Liver (tissue), 9 donors: ENCODE data around the gene DAPK1. TPM values are rescaled to one million over a fixed set of nuclear protein-coding genes. Genes with fewer than 3 reads are reported as not detected.
A peak's percentile ranks its signal among the peaks of the same experiment; 100 is the strongest.

Experiments used
- DNase-seq: peaks from one replicate; pipeline ENCODE4 v3.0.0-alpha.2; 2017; ENCODE audit warnings: low spot score
- H3K27ac ChIP-seq, 2 donors: one replicate each; pipeline ENCODE4 v1.7.0; 2013; ENCODE audit warnings: inconsistent platforms in 2 of 2, low read length in 2 of 2, control low read depth in 1 of 2, low read depth in 1 of 2, mild to moderate bottlenecking in 1 of 2
- H3K27me3 ChIP-seq, 4 donors: one replicate each; pipeline versions ENCODE4 v1.6.1 to v1.7.0; 2013; ENCODE audit warnings: low read length in 3 of 4, inconsistent platforms in 1 of 4, mild to moderate bottlenecking in 1 of 4, moderate library complexity in 1 of 4; ENCODE audit not compliant: control insufficient read depth in 4 of 4, insufficient read depth in 4 of 4
- H3K36me3 ChIP-seq, 4 donors: one replicate each; pipeline versions ENCODE4 v1.6.1 to v1.7.0; 2013; ENCODE audit warnings: low read length in 3 of 4, mild to moderate bottlenecking in 3 of 4, low read depth in 1 of 4, moderate library complexity in 1 of 4; ENCODE audit not compliant: control insufficient read depth in 4 of 4, insufficient read depth in 3 of 4
- H3K4me1 ChIP-seq, 4 donors: one replicate each; pipeline versions ENCODE4 v1.6.1 to v1.7.0; 2013; ENCODE audit warnings: low read length in 3 of 4, mild to moderate bottlenecking in 3 of 4, moderate library complexity in 1 of 4; ENCODE audit not compliant: control insufficient read depth in 4 of 4, insufficient read depth in 4 of 4
- H3K4me3 ChIP-seq, 3 donors: one replicate each; pipeline versions ENCODE4 v1.6.1 to v1.7.0; 2013; ENCODE audit warnings: low read length in 3 of 3, control low read depth in 1 of 3, low read depth in 1 of 3, mild to moderate bottlenecking in 1 of 3
- H3K9ac ChIP-seq, 2 donors: one replicate each; pipeline ENCODE4 v1.7.0; 2013; ENCODE audit warnings: low read length in 2 of 2, mild to moderate bottlenecking in 2 of 2, moderate library complexity in 2 of 2, control low read depth in 1 of 2, low read depth in 1 of 2
- H3K9me3 ChIP-seq, 4 donors: one replicate each; pipeline versions ENCODE4 v1.6.1 to v1.7.0; 2013; ENCODE audit warnings: low read length in 3 of 4; ENCODE audit not compliant: control insufficient read depth in 4 of 4
- EGR1 ChIP-seq, 2 donors: IDR thresholded peaks; 2 replicates each; pipeline ENCODE4 v1.6.1; 2016 to 2018; ENCODE audit warnings: antibody characterized with exemption in 2 of 2, low read depth in 2 of 2
- FOXA1 ChIP-seq: IDR thresholded peaks from 2 replicates; pipeline ENCODE4 v1.6.1; 2016; ENCODE audit warnings: antibody characterized with exemption
- FOXA2 ChIP-seq: IDR thresholded peaks from 2 replicates; pipeline ENCODE4 v1.6.1; 2016; ENCODE audit warnings: antibody characterized with exemption
- GABPA ChIP-seq, 2 donors: IDR thresholded peaks in 1 of 2; conservative IDR thresholded peaks in 1 of 2; 2 replicates each; pipeline ENCODE4 v1.6.1; 2016; ENCODE audit warnings: antibody characterized with exemption in 2 of 2, mild to moderate bottlenecking in 1 of 2, moderate library complexity in 1 of 2
- HNF4A ChIP-seq, 2 donors: conservative IDR thresholded peaks; 2 replicates each; pipeline ENCODE4 v1.6.1; 2016; ENCODE audit warnings: antibody characterized with exemption in 2 of 2, mild to moderate bottlenecking in 2 of 2
- HNF4G ChIP-seq: IDR thresholded peaks from 2 replicates; pipeline ENCODE4 v1.6.1; 2016; ENCODE audit warnings: antibody characterized with exemption
- JUND ChIP-seq, 2 donors: IDR thresholded peaks; 2 replicates each; pipeline ENCODE4 v1.6.1; 2016; ENCODE audit warnings: antibody characterized with exemption in 2 of 2
- NR2F2 ChIP-seq: IDR thresholded peaks from 2 replicates; pipeline ENCODE4 v1.6.1; 2016; ENCODE audit warnings: antibody characterized with exemption
- RAD21 ChIP-seq, 2 donors: IDR thresholded peaks; 2 replicates each; pipeline ENCODE4 v1.6.1; 2016; ENCODE audit warnings: antibody characterized with exemption in 2 of 2, mild to moderate bottlenecking in 2 of 2
- RXRA ChIP-seq, 2 donors: IDR thresholded peaks; 2 replicates each; pipeline ENCODE4 v1.6.1; 2017 to 2018; ENCODE audit warnings: antibody characterized with exemption in 2 of 2, mild to moderate bottlenecking in 1 of 2
- SP1 ChIP-seq: IDR thresholded peaks from 2 replicates; pipeline ENCODE4 v1.6.1; 2018; ENCODE audit warnings: antibody characterized with exemption, mild to moderate bottlenecking
- TAF1 ChIP-seq: conservative IDR thresholded peaks from 2 replicates; pipeline ENCODE4 v1.6.1; 2016; ENCODE audit warnings: antibody characterized with exemption, mild to moderate bottlenecking
- YY1 ChIP-seq: IDR thresholded peaks from 2 replicates; pipeline ENCODE4 v1.6.1; 2016; ENCODE audit warnings: antibody characterized with exemption, mild to moderate bottlenecking
- WGBS: extraction: QIAGEN DNeasy Blood & Tissue Kit; methylation state at CpG from one replicate; pipeline ENCODE4 v1.1.7; 2013; 5-methylcytosine and 5-hydroxymethylcytosine counted together
- polyA plus RNA-seq, 2 donors: library from polyadenylated mRNA; stranded (reverse) in 1 of 2; unstranded in 1 of 2; fragments of 200-250 nt in 1 of 2; fragments of >200 nt in 1 of 2; fragmentation: Nextera tagmentation in 1 of 2; extraction: Ambion mirVana in 1 of 2; gene quantifications; one replicate each; pipeline versions ENCODE4 v1.2.1 to v1.2.3, GENCODE V29; 2013 to 2015
- total RNA-seq, 2 donors: library from RNA; depleted of rRNA; stranded (reverse); fragments of >200 nt; gene quantifications; one replicate each; pipeline ENCODE4 v1.2.3, GENCODE V29; 2014
- TF ChIP-seq, protein P1 (sequence below): IDR thresholded peaks from 2 replicates; pipeline ENCODE4 v1.6.1; 2016; ENCODE audit warnings: antibody characterized with exemption
- TF ChIP-seq, protein P2 (sequence below): IDR thresholded peaks from 2 replicates; pipeline ENCODE4 v1.6.1; 2016; ENCODE audit warnings: antibody characterized with exemption, mild to moderate bottlenecking
- TF ChIP-seq, protein P3 (sequence below): fragments of 150-350 bp; IDR thresholded peaks from 2 replicates; pipeline ENCODE4 v1.5.1; 2017; ENCODE audit warnings: improper control_type of control experiment, low read depth, low read length; ENCODE audit not compliant: missing input control
- TF ChIP-seq, protein P4 (sequence below): IDR thresholded peaks from 2 replicates; pipeline ENCODE4 v1.6.1; 2016; ENCODE audit warnings: antibody characterized with exemption
- TF ChIP-seq, protein P5 (sequence below): IDR thresholded peaks from 2 replicates; pipeline ENCODE4 v1.6.1; 2016; ENCODE audit warnings: antibody characterized with exemption
- donor health status: healthy.
- donor health status: healthy.
- donor health status: healthy.
- donor health status: healthy.
- donor health status: healthy.

The DAPK1 gene
- total and polyA plus RNA-seq, 4 donors, result 14.0 to 40.8 (median 21.8) TPM

DNA sequence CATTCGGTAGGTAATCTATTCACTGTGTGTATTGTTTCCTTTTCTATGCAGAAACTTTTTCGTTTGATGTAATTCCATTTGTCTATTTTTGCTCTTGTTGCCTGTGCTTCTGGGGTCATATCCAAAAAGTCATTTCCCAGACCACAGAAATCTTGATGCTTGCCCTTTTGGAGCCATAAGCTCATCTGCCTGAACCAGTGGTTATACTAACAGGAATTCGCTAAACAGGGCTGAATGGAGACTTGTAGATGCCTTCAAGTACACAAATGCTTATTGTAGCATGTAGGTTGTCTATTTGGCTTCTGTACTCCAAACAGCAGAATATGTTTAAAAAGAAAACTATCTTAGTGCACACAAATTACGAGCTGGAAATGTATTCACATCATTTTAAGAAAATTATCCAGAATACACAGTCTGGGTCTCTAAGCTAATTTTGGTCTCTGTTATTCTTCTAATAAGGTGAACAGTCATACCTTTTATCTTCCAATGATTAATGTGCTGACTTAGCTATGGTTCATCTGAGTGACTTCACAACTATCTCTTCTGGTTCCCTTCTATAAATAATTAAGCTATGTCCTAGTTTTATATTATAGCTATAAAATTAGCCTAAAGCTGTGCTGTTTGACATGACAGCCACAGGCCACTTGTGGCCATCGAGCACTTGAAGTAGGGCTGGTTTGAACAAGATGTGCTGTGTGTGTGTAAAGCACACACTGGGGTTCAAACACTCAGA lies 87.6 kb downstream of the DAPK1 start:
- TF ChIP-seq, protein P1, sequence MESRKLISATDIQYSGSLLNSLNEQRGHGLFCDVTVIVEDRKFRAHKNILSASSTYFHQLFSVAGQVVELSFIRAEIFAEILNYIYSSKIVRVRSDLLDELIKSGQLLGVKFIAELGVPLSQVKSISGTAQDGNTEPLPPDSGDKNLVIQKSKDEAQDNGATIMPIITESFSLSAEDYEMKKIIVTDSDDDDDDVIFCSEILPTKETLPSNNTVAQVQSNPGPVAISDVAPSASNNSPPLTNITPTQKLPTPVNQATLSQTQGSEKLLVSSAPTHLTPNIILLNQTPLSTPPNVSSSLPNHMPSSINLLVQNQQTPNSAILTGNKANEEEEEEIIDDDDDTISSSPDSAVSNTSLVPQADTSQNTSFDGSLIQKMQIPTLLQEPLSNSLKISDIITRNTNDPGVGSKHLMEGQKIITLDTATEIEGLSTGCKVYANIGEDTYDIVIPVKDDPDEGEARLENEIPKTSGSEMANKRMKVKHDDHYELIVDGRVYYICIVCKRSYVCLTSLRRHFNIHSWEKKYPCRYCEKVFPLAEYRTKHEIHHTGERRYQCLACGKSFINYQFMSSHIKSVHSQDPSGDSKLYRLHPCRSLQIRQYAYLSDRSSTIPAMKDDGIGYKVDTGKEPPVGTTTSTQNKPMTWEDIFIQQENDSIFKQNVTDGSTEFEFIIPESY, result no peak
- peak; percentile 10 for TF ChIP-seq NR2F2
- DNase-seq, result no peak
- H3K36me3 ChIP-seq, result no peaks in the 10 kb centered on the region
- H3K9me3 ChIP-seq, result no peaks in the 10 kb centered on the region
- peaks cover 13 to 55% (median 37%) of the 10 kb centered on the region in 4 donors for H3K4me1 ChIP-seq
- no peak overlapping the region for H3K9ac ChIP-seq
- peak overlapping the region; percentile 9 to 27 for H3K27ac ChIP-seq
- no peak overlapping the region for H3K4me3 ChIP-seq
- WGBS, result 71% methylated on average over 5 of the region's 5 CpGs
- no peaks in the 10 kb centered on the region for H3K27me3 ChIP-seq

DNA sequence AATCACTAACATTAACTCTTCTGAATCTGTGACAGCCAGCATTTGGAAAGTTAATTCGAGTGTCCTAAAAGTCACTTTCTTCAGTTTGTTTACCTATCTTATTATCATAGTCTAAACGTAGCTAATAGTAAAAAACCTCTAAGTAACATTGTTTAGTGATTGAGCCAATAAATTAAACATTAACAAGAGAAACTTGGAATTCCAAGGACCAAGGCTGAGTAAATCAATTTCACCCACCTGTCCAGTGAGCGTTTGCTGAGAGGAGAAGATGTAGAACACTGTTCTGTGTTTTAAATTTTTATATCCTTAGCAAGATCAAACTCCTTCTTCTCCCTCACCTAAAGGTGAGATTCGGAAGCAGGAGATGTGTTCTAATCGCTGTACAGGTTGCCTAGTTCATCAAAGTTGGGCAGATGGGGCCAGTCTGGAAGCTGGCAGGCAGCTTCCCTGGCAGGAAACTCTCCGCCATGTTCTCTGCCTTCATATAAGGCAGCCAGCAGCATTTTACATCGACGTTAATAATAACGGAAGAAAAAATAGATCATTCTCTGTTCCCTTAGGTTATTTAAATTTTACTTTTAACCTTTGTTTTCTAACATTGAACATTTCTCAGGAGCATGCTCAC lies 89.2 kb downstream of the DAPK1 start:
- no peaks in the 10 kb centered on the region for H3K36me3 ChIP-seq
- H3K9me3 ChIP-seq, result no peaks in the 10 kb centered on the region
- WGBS, result 62% methylated on average over 9 of the region's 9 CpGs
- DNase-seq, result no peak
- no peak overlapping the region for H3K4me3 ChIP-seq
- no peak overlapping the region for H3K9ac ChIP-seq
- no peaks in the 10 kb centered on the region for H3K27me3 ChIP-seq
- H3K27ac ChIP-seq, result no peak overlapping the region
- peaks cover 11 to 42% (median 24%) of the 10 kb centered on the region in 4 donors for H3K4me1 ChIP-seq
- TF ChIP-seq JUND (IDR thresholded peaks at IDR 0.05) (no peak), EGR1 (IDR thresholded peaks at IDR 0.05; ENCODE audit: low read depth in 2 of 2) (no peak), RXRA (IDR thresholded peaks at IDR 0.05) (no peak), FOXA2 (no peak), YY1 (no peak), SP1 (no peak), HNF4G (no peak), GABPA (IDR thresholded peaks at IDR 0.05 in 1 of 2, conservative IDR thresholded peaks at IDR 0.05 in 1 of 2) (no peak), FOXA1 (no peak), NR2F2 (no peak), TAF1 (no peak), RAD21 (IDR thresholded peaks at IDR 0.05) (no peak), HNF4A (conservative IDR thresholded peaks at IDR 0.05) (no peak)
- TF ChIP-seq, protein P2, sequence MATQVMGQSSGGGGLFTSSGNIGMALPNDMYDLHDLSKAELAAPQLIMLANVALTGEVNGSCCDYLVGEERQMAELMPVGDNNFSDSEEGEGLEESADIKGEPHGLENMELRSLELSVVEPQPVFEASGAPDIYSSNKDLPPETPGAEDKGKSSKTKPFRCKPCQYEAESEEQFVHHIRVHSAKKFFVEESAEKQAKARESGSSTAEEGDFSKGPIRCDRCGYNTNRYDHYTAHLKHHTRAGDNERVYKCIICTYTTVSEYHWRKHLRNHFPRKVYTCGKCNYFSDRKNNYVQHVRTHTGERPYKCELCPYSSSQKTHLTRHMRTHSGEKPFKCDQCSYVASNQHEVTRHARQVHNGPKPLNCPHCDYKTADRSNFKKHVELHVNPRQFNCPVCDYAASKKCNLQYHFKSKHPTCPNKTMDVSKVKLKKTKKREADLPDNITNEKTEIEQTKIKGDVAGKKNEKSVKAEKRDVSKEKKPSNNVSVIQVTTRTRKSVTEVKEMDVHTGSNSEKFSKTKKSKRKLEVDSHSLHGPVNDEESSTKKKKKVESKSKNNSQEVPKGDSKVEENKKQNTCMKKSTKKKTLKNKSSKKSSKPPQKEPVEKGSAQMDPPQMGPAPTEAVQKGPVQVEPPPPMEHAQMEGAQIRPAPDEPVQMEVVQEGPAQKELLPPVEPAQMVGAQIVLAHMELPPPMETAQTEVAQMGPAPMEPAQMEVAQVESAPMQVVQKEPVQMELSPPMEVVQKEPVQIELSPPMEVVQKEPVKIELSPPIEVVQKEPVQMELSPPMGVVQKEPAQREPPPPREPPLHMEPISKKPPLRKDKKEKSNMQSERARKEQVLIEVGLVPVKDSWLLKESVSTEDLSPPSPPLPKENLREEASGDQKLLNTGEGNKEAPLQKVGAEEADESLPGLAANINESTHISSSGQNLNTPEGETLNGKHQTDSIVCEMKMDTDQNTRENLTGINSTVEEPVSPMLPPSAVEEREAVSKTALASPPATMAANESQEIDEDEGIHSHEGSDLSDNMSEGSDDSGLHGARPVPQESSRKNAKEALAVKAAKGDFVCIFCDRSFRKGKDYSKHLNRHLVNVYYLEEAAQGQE, result no peak
- TF ChIP-seq, protein P3, sequence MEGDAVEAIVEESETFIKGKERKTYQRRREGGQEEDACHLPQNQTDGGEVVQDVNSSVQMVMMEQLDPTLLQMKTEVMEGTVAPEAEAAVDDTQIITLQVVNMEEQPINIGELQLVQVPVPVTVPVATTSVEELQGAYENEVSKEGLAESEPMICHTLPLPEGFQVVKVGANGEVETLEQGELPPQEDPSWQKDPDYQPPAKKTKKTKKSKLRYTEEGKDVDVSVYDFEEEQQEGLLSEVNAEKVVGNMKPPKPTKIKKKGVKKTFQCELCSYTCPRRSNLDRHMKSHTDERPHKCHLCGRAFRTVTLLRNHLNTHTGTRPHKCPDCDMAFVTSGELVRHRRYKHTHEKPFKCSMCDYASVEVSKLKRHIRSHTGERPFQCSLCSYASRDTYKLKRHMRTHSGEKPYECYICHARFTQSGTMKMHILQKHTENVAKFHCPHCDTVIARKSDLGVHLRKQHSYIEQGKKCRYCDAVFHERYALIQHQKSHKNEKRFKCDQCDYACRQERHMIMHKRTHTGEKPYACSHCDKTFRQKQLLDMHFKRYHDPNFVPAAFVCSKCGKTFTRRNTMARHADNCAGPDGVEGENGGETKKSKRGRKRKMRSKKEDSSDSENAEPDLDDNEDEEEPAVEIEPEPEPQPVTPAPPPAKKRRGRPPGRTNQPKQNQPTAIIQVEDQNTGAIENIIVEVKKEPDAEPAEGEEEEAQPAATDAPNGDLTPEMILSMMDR, result no peak
- TF ChIP-seq, protein P4, sequence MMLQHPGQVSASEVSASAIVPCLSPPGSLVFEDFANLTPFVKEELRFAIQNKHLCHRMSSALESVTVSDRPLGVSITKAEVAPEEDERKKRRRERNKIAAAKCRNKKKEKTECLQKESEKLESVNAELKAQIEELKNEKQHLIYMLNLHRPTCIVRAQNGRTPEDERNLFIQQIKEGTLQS, result no peak
- TF ChIP-seq, protein P1, result no peak
- TF ChIP-seq, protein P5, sequence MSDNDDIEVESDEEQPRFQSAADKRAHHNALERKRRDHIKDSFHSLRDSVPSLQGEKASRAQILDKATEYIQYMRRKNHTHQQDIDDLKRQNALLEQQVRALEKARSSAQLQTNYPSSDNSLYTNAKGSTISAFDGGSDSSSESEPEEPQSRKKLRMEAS, result no peak
